MM.1S (cell line): ENCODE measurements around the gene AASDHPPT.

Experiments
- DNase-seq: peaks from one replicate; pipeline ENCODE4 v3.0.0-alpha.2; 2015
- H2AFZ ChIP-seq: fragments of 300-600 bp; sonication (generic); 2 replicates; pipeline ENCODE4 v1.6.0; 2016; ENCODE audit warnings: antibody characterized with exemption, low read length
- H3F3A ChIP-seq: fragments of 300-600 bp; sonication (generic); 2 replicates; pipeline ENCODE4 v1.6.1; 2016; ENCODE audit warnings: mild to moderate bottlenecking, antibody characterized with exemption, low read length, moderate library complexity, mixed read lengths; ENCODE audit not compliant: insufficient read depth
- H3K27ac ChIP-seq: fragments of 300-600 bp; sonication (generic); 2 replicates; pipeline ENCODE4 v1.5.1; 2016; ENCODE audit warnings: mild to moderate bottlenecking, low read length
- H3K27me3 ChIP-seq: fragments of 300-600 bp; sonication (generic); replicated peaks from 2 replicates; pipeline ENCODE4 v1.6.0; 2016; ENCODE audit warnings: low read length; ENCODE audit not compliant: insufficient read depth
- H3K36me3 ChIP-seq: fragments of 300-600 bp; sonication (generic); replicated peaks from 2 replicates; pipeline ENCODE4 v1.6.1; 2016; ENCODE audit warnings: mild to moderate bottlenecking, low read length, mixed read lengths; ENCODE audit not compliant: insufficient read depth
- H3K4me1 ChIP-seq: fragments of 300-600 bp; sonication (generic); 2 replicates; pipeline ENCODE4 v1.6.1; 2016; ENCODE audit warnings: low read length, mixed read lengths
- H3K4me2 ChIP-seq: fragments of 300-600 bp; sonication (generic); 2 replicates; pipeline ENCODE4 v1.6.0; 2016; ENCODE audit warnings: low read depth, low read length
- H3K4me3 ChIP-seq: fragments of 300-600 bp; sonication (generic); 2 replicates; pipeline ENCODE4 v1.5.1; 2016; ENCODE audit warnings: low read length, mixed read lengths
- H3K79me2 ChIP-seq: fragments of 300-600 bp; sonication (generic); 2 replicates; pipeline ENCODE4 v1.6.1; 2016; ENCODE audit warnings: mixed run types, low read length, mixed read lengths
- H3K9ac ChIP-seq: fragments of 300-600 bp; sonication (generic); 2 replicates; pipeline ENCODE4 v1.6.1; 2016; ENCODE audit warnings: low read length, mixed read lengths
- H3K9me2 ChIP-seq: fragments of 300-600 bp; sonication (generic); replicated peaks from 2 replicates; pipeline ENCODE4 v1.6.1; 2016; ENCODE audit warnings: mild to moderate bottlenecking, low read length, mixed read lengths; ENCODE audit not compliant: insufficient read depth
- H3K9me3 ChIP-seq: fragments of 300-600 bp; sonication (generic); replicated peaks from 2 replicates; pipeline ENCODE4 v1.6.1; 2016; ENCODE audit warnings: mild to moderate bottlenecking, low read length, mixed read lengths; ENCODE audit not compliant: insufficient read depth
- H4K20me1 ChIP-seq: fragments of 300-600 bp; sonication (generic); 2 replicates; pipeline ENCODE4 v1.6.1; 2016; ENCODE audit warnings: mild to moderate bottlenecking, low read length, moderate library complexity, mixed read lengths; ENCODE audit not compliant: insufficient read depth
- CTCF ChIP-seq: fragments of 300-600 bp; sonication (generic); IDR thresholded peaks from 2 replicates; pipeline ENCODE4 v1.5.1; 2016; ENCODE audit warnings: antibody characterized with exemption, low read length, mixed read lengths
- EZH2 ChIP-seq: fragments of 300-600 bp; sonication (generic); optimal IDR thresholded peaks from 2 replicates; pipeline ENCODE3; 2017; ENCODE audit warnings: low read depth, mild to moderate bottlenecking, antibody characterized with exemption, low read length, mixed read lengths
- EZH2phosphoT487 ChIP-seq: fragments of 300-600 bp; sonication (generic); IDR thresholded peaks from 2 replicates; pipeline ENCODE4 v1.6.1; 2018; ENCODE audit warnings: antibody characterized with exemption, low read length

Gene AASDHPPT

GRCh38 chr11:106077609-106078455, at the start of gene AASDHPPT:
TSS of gene AASDHPPT (plus strand) at chr11:106077662. CDS start at chr11:106077711, 49 bp downstream.
- H3F3A ChIP-seq, result 0 out of 2 replicates have a peak, but pooled peaks cover 5% of the 10 kb centered on the region
- TF ChIP-seq CTCF, result peak; percentile 13; the same call in 1 of the 2 replicates
- no peak for TF ChIP-seq EZH2
- H3K36me3 ChIP-seq, result peaks cover 14% of the 10 kb centered on the region
- H3K27ac ChIP-seq, result peak within 1 kb of the TSS; percentile 81
- no peak for DNase-seq
- H3K9ac ChIP-seq, result peak within 1 kb of the TSS; percentile 96
- no peaks in the 10 kb centered on the region for H3K9me3 ChIP-seq
- H3K4me2 ChIP-seq, result peak within 1 kb of the TSS; percentile 74
- H4K20me1 ChIP-seq, result no peaks in the 10 kb centered on the region
- H3K4me3 ChIP-seq, result peak within 1 kb of the TSS; percentile 96
- no peaks in the 10 kb centered on the region for H3K27me3 ChIP-seq
- peaks cover 50% of the 10 kb centered on the region for H3K79me2 ChIP-seq
- peaks cover 14% of the 10 kb centered on the region for H3K4me1 ChIP-seq
- H3K9me2 ChIP-seq, result no peaks in the 10 kb centered on the region
- peak within 1 kb of the TSS; percentile 87 for H2AFZ ChIP-seq

GRCh38 chr11:106030609-106031008, 46.9 kb upstream of the AASDHPPT start:
- no peak overlapping the region for H3K9ac ChIP-seq

GRCh38 chr11:106031202-106031810, 46.2 kb upstream of the AASDHPPT start:
- Histone ChIP-seq H3K4me2 (no peak overlapping the region), H3K4me3 (no peak overlapping the region), H3K4me1 (no peaks in the 10 kb centered on the region), H3K27me3 (no peaks in the 10 kb centered on the region), H4K20me1 (no peaks in the 10 kb centered on the region), H3F3A (no peaks in the 10 kb centered on the region), H3K27ac (no peak overlapping the region), H2AFZ (no peak overlapping the region), H3K9me2 (no peaks in the 10 kb centered on the region), H3K9me3 (no peaks in the 10 kb centered on the region), H3K36me3 (no peaks in the 10 kb centered on the region), H3K79me2 (no peaks in the 10 kb centered on the region), H3K9ac (no peak overlapping the region)
- DNase-seq, result no peak
- TF ChIP-seq EZH2, result no peak
- TF ChIP-seq EZH2phosphoT487, result no peak
- TF ChIP-seq CTCF, result no peak

More at GRCh38 chr11:106030609-106031008, 46.9 kb upstream of the AASDHPPT start:
- Histone ChIP-seq H3K36me3 (no peaks in the 10 kb centered on the region), H3K4me2 (no peak overlapping the region), H3K27me3 (no peaks in the 10 kb centered on the region), H3K4me3 (no peak overlapping the region), H2AFZ (no peak overlapping the region), H3K9me3 (no peaks in the 10 kb centered on the region), H4K20me1 (no peaks in the 10 kb centered on the region), H3K79me2 (no peaks in the 10 kb centered on the region), H3K4me1 (no peaks in the 10 kb centered on the region), H3K9me2 (no peaks in the 10 kb centered on the region), H3K27ac (no peak overlapping the region), H3F3A (no peaks in the 10 kb centered on the region)
- no peak for TF ChIP-seq EZH2phosphoT487
- no peak for TF ChIP-seq EZH2
- no peak for TF ChIP-seq CTCF
- DNase-seq, result no peak
